NCI-H1694 treated with DMSO at 0.1 percent for 48 hours (cell line): ENCODE measurements around the gene SASS6.

ENCODE experiments used
- DNase-seq: peaks from one replicate; lab custom pipeline; 2025; lab: John Stamatoyannopoulos, UW

SASS6 gene

GRCh38 chr1:100045206-100045605 lies 87.5 kb downstream of the SASS6 start:
- no peak for DNase-seq

DNA sequence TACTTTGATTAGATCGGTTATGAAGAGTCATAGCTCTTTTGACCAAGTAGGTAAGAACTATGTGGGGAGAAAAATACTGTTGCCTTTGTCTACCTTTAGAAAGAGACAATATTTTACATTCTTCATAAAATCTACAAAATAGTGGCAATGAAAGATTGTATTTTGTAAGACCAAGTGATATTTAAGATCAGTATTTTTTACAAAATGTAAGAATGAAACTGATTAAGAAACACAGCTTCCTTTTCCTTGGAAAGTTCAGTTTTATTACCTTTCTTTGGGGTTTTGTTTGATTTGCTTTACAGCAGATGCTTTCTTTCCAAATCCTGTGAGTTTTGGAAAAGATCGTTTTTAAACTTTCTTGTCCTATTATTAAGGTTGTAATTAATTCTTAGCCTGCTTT lies 93.1 kb downstream of the SASS6 start:
- DNase-seq = no peak

- DNase-seq = peak; percentile 41
Measured at GRCh38 chr1:100038660-100039287, 94.0 kb downstream of the SASS6 start.

GRCh38 chr1:100037927-100038659 lies 94.6 kb downstream of the SASS6 start:
- peak; percentile 70 for DNase-seq

DNA sequence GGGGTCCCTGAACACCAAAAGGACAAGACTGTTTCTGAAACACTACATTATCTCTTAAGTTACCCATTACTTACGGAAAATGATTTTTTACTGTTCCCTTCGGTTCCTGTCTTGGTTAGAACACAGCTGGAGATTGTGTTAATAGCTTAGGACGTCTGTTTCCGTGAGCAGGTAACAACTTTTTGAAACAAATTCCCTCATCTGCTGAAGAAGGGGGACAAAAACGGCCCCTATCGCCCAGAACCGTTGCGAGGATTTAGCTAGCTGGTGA lies 95.1 kb downstream of the SASS6 start:
- DNase-seq = no peak

DNA sequence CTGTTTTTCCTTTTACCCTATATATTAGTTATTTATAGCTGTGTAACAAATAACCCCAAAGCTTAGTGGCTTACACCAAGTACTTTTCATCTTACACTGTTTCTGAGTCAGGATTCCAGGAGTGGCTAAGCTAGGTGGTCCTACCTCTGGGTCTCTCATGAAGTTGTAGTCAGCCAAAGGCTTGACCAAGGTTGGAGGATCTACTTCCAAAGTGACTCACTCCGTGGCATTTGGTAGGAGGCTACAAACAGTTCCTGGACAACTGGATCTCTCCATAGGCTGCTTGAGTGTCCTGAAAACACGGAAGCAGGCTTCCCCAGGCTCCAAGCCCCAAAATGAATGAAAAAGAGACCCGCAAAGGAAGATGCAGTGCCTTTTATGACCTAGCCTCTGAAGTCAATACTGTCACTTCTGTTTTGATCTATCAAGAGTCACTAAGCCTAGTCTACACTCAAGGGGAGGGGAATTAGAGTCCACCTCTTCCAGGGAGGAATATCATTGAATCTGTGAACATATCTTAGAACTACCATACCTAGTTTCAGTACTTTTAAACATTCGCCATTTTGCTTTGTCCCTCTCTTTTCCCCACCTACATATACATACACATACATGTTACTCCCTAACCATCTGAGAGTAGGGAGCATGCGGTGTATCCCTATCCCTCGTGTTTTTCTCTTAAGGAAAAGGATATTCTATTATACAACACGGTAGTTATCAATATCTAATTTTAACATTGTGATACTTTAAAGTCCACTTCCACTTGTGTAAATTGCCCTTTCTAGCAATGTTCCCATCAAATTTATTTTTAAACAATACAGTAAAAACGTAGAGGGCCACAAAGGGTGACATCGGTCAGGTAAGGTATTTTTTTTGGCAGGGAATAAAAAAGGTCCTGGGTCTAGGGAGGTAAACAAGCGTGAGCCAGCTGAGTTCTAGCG lies 95.7 kb downstream of the SASS6 start:
- no peak for DNase-seq

DNA sequence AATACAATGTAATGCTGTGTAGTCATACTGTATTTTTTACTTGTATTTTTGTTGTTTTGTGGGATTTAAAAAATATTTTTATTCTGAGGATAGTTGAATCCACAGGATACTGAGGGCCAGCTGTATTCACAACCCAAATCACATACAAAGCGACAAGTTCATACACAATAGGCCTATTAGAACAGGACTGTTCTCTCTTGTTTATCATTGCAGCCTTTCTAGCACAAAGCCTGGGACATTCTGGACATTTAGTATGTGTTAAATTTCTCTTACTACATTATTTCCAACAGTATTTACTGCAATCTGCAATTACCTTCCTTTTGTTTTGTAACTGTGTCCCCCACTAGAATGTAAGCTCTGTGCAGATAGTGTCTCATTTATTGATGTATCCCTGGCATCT lies 97.5 kb downstream of the SASS6 start:
- DNase-seq = no peak

- peak; percentile 60 for DNase-seq
Measured at GRCh38 chr1:100034470-100034869, 98.3 kb downstream of the SASS6 start.
